Lung (tissue), 12 donors: ENCODE data around the gene NPC1. TPM values are rescaled to one million over a fixed set of nuclear protein-coding genes. Genes with fewer than 3 reads are reported as not detected.

Experiments used
- ATAC-seq: fragments of 200-7000 bp; cut with Tn5 transposase; one replicate; pipeline ENCODE4 v1.9.1; 2020; ENCODE audit warnings: moderate number of reproducible peaks; ENCODE audit not compliant: insufficient read depth, low FRiP score
- DNase-seq, 3 donors: peaks; one replicate each; pipeline ENCODE4 v3.0.0-alpha.2; 2013 to 2017
- H3K27ac ChIP-seq, 2 donors: one replicate each; pipeline ENCODE4 v1.5.1; 2013; ENCODE audit warnings: mild to moderate bottlenecking in 2 of 2, moderate library complexity in 2 of 2, control low read depth in 1 of 2, inconsistent platforms in 1 of 2, low read depth in 1 of 2, low read length in 1 of 2
- H3K27me3 ChIP-seq, 3 donors: one replicate each; pipeline ENCODE4 v1.5.1; 2013; ENCODE audit warnings: low read length in 2 of 3; ENCODE audit not compliant: control insufficient read depth in 3 of 3, insufficient read depth in 3 of 3
- H3K36me3 ChIP-seq, 4 donors: one replicate each; pipeline ENCODE4 v1.5.1; 2013; ENCODE audit warnings: low read length in 4 of 4, mild to moderate bottlenecking in 1 of 4, moderate library complexity in 1 of 4; ENCODE audit not compliant: control insufficient read depth in 4 of 4, insufficient read depth in 4 of 4
- H3K4me1 ChIP-seq, 5 donors: one replicate each; pipeline ENCODE4 v1.5.1; 2013; ENCODE audit warnings: low read length in 5 of 5, mild to moderate bottlenecking in 2 of 5, moderate library complexity in 1 of 5; ENCODE audit not compliant: control insufficient read depth in 5 of 5, insufficient read depth in 5 of 5
- H3K4me3 ChIP-seq: one replicate; pipeline ENCODE4 v1.5.1; 2013; ENCODE audit warnings: mild to moderate bottlenecking, control low read depth, moderate library complexity
- H3K9ac ChIP-seq, 2 donors: one replicate each; pipeline ENCODE4 v1.5.1; 2013; ENCODE audit warnings: low read length in 2 of 2, control low read depth in 1 of 2; ENCODE audit not compliant: insufficient read depth in 1 of 2
- H3K9me3 ChIP-seq, 4 donors: one replicate each; pipeline ENCODE4 v1.5.1; 2013; ENCODE audit warnings: low read length in 3 of 4, mild to moderate bottlenecking in 1 of 4, moderate library complexity in 1 of 4; ENCODE audit not compliant: control insufficient read depth in 4 of 4, insufficient read depth in 3 of 4
- CTCF ChIP-seq: IDR thresholded peaks from 2 replicates; pipeline ENCODE4 v1.5.1; 2012; ENCODE audit warnings: mild to moderate bottlenecking; ENCODE audit errors: control extremely low read depth, extremely low read depth
- WGBS, 2 donors: extraction: QIAGEN DNeasy Blood & Tissue Kit; methylation state at CpG; one replicate each; pipeline ENCODE4 v1.1.7; 2013; 5-methylcytosine and 5-hydroxymethylcytosine counted together
- polyA plus RNA-seq, 2 donors: library from polyadenylated mRNA; stranded (reverse); fragments of 200-250 nt; gene quantifications; one replicate each; pipeline ENCODE4 v1.2.1, GENCODE V29; 2013
- total RNA-seq, 2 donors: library from RNA; depleted of rRNA in 1 of 2; stranded (reverse); fragments of >200 nt in 1 of 2; gene quantifications; one replicate each; pipeline ENCODE4 v1.2.1, GENCODE V29; 2014 to 2021
- donor health status: control.
- donor health status: control.
- donor health status: Bipolar disorder and iron deficiency.
- donor health status: healthy.
- donor health status: DM: yes; HTN: yes; CAD: no.

NPC1 gene
- total and polyA plus RNA-seq, 4 donors = 47.7 to 143 (median 73.0) TPM

GRCh38 chr18:23584019-23584983 lies 2.0 kb downstream of the NPC1 start:
- H3K27me3 ChIP-seq = no peaks in the 10 kb centered on the region
- DNase-seq = no peak
- no peaks in the 10 kb centered on the region for H3K9me3 ChIP-seq
- TF ChIP-seq CTCF = no peak
- H3K36me3 ChIP-seq = peaks cover 0 to 3% (median 2%) of the 10 kb centered on the region in 4 donors
- H3K4me3 ChIP-seq = no peak overlapping the region
- 76 to 88% methylated on average over 13 of the region's 13 CpGs for WGBS, 2 donors
- no peak overlapping the region for H3K9ac ChIP-seq
- peaks cover 0 to 20% (median 7%) of the 10 kb centered on the region in 5 donors for H3K4me1 ChIP-seq
- H3K27ac ChIP-seq = peak overlapping the region in 1 of 2 donors; percentile 74
- no peak for ATAC-seq

GRCh38 chr18:23583071-23583865 lies 3.0 kb downstream of the NPC1 start:
- DNase-seq (no peak), ATAC-seq (no peak)
- Histone ChIP-seq H3K27me3 (no peaks in the 10 kb centered on the region), H3K27ac (peak overlapping the region in 1 of 2 donors; percentile 65), H3K36me3 (peaks cover 0 to 3% (median 2%) of the 10 kb centered on the region in 4 donors), H3K9ac (no peak overlapping the region), H3K9me3 (no peaks in the 10 kb centered on the region), H3K4me1 (peaks cover 0 to 24% (median 9%) of the 10 kb centered on the region in 5 donors), H3K4me3 (no peak overlapping the region)
- TF ChIP-seq CTCF = no peak
- 76 to 77% methylated on average over 5 of the region's 5 CpGs for whole genome bisulfite sequencing, 2 donors

- Histone ChIP-seq H3K9me3 (no peaks in the 10 kb centered on the region), H3K4me3 (no peak overlapping the region), H3K27me3 (no peaks in the 10 kb centered on the region), H3K36me3 (peaks cover 0 to 7% (median 1%) of the 10 kb centered on the region in 4 donors), H3K9ac (no peak overlapping the region), H3K4me1 (peaks cover 0 to 24% (median 9%) of the 10 kb centered on the region in 5 donors), H3K27ac (peak overlapping the region in 1 of 2 donors; percentile 73)
- WGBS, 2 donors = 79 to 94% methylated on average over 6 of the region's 6 CpGs
- TF ChIP-seq CTCF = no peak
- no peak for DNase-seq
- no peak for ATAC-seq
Observed at GRCh38 chr18:23580677-23581367, 5.5 kb downstream of the NPC1 start.
